GOT3 (cell line): ENCODE measurements around the gene CMIP.
"Not testable (repeated sequence)": the region's sequence is repeated elsewhere in the genome, so short reads cannot be mapped to it uniquely, and the experiment has no call there.

Source experiments
- DNase-seq: peaks from one replicate; lab custom pipeline; 2025; ENCODE audit warnings: mixed read lengths; lab: John Stamatoyannopoulos, UW

CMIP gene

DNA sequence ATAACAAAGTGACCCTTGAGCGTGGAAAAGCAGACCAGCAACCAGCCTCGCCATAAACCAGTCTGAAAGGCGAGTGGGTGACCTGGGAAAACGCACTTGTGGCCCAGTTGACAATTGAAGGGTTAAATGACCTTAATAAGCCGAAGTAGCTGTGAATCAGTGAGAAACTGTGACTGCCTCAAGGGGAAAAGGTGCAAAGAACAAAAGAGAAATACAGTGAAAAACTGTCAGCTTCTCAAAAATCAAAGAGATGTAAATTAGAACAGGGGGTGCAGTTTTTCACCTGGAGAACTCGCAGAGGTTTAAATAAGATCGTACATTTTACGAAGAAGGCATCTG lies 124.1 kb downstream of the CMIP start:
- no peak for DNase-seq

- DNase-seq, result no peak
These were observed 124.9 kb downstream of the CMIP start for GRCh38 chr16:81569361-81570034.

DNA sequence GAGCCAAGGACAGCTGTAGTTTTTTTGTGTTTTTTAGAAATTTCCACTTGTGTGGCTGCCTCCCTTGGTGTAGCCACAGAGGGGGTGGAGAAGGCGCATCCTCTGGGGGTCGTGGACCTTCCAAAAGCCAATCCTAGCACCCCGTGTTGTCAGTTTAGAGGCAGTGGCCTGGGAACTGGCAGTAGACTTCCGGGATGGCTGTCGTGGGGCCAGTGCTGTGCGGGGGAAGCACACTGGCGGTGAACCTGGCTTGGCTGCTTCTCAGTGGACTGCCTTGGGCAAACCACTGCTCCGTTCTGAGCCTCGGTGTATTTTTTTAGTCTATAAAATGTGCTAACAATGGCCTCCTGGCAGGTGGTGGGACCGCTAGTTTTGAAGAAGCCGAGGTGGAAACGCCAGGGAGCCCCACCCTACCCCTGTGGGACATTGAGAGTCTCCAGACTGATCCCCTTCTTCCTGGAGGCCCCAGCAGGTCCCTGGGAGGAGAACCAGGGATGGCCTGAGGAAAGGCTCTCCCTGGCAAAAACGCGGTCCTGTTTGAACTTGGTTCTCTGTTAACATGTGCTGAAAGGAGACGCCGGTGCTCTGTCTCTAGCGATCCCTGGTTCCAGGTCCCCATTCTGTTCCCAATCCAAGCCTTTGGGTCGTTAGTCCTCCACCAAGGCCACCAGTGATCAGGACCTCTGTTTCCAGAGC lies 125.7 kb downstream of the CMIP start:
- DNase-seq, result no peak

DNA sequence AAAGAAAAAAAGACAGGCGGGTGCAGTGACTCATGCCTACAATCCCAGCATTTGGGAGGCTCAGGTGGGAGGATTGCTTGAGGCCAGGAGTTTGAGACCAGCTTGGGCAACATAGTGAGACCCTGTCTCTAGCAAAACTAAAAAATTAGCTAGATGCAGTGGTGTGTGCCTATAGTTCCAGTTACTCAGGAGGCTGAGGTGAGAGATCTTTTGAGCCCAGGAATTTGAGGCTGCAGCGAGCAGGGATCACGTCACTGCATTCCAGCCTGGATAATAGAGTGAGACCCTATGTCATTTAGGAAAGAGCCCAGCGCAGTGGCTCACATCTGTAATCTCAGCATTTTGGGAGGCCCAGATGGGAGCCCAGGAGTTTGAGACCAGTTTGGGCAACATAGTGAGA lies 126.6 kb downstream of the CMIP start:
- DNase-seq, result no peak

DNA sequence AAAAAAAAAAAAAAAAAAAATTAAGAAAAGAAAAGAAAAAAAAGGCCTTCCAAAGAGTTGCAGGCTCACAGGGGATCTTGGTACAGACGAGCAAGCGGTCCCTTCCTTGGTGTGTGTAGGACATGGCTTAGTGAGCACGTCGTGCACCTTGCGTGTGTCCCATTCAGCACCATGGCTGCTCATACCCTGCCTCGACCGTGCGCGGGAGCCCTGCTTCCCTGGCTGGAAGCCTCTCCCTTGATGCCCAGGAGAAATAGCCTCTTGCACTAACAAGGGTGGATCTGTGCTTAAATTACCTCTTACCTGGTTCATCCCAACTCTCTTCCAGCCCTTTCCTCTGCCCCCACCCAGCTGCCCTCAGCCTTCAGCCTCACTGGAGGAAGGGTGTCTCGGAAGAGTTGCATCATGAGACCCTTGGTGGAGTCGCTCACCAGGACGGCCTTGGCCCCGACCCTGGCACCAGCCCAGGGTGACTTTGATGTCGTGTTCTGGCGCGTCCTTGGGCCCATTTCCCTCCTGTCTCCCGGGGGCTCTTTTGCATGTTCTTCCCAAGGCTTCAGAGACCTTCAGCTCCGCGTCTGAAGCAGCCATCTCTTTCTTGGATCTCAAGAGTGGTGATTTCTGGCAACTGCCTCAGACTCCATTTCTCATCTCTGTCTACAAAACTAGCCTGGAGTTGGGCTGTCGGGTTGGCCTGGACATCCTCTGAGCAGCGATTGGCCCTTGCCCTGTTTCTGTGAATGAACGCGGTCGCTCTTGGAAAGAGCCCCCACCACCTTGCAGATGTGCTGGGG lies 127.2 kb downstream of the CMIP start:
- DNase-seq, result no peak

GRCh38 chr16:81572386-81573144 lies 128.0 kb downstream of the CMIP start:
- DNase-seq, result no peak

DNA sequence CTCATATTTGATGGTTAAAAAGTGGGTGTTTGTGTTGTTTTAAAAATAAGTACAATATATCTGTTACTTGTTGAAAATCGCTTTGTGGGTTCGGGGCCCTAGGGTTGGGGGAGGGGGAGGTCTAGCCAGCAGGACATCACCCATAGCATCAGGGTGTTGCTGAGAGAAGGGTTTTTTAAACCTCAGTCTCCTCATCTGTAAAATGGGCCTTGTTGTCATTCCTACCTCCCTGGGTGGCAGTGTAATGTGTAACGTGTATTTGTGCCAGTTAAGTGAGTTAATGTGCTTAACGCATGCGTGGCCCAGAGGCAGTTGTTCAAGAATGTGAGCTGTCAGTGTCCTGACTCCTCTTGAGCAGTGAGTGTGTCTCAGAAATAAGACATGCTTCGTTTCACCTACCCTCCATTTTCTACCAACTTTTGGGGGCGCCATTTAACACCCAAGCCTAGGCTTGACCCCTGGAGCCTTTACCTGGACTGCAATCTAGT lies 129.0 kb downstream of the CMIP start:
- DNase-seq, result no peak

DNA sequence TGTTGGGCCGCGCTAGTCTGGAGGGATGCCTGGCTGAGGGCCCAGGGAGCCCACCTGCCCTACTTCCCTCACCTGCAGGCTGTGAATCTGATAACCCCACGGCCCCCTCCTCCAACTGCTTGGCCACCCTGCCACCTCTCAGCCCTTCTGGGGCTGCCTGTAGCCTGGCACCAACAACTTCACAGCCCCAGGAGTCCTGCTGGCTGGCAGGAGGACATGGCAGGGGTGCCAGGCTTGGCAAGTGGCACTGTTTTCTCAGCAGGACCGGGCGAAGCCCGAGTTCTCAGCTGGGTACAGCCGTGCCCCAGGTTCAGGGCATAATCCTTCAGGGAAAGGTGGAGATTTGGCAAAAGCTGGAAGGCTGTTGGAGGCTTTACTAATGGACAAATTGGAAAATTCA lies 129.6 kb downstream of the CMIP start:
- DNase-seq, result no peak

DNA sequence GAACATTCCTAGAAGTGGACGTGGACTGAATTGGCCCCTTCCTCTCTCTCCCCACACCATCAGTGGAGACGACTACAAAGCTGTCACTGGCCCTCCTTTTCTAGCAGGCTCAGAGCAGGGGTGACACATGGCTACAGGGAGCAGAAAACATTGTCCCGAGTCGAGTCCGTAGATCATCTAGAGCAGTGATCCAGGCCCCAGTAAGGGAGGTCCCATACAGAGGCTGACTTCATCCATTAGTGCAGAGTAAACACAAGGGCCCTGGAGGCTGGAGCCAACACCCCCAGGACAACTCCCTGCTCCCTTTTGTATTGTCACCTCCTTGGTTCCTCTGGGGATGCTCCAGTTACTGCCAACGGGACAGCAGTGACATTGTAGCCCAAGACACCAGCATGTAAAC lies 130.7 kb downstream of the CMIP start:
- no peak for DNase-seq

- no peak for DNase-seq
These were observed 131.2 kb downstream of the CMIP start for GRCh38 chr16:81575834-81576233.

DNA sequence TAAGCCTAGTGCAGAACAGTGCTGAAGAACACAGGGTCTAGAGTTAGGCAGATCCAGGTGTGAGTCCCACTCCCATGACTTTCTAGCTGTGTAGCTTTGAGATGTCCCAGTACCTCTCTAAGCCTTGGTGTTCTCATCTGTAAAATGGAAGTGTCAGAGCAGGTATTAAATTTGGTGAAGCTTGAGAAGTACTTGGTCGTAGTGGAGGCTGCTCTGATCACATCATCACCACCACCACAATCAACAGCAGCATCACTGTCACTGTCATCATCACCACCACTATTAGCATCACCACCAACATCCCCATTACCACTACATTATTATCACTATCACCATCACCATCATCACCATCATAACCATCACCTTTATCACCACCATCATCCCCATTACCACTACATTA lies 132.1 kb downstream of the CMIP start:
- DNase-seq, result no peak

GRCh38 chr16:81577272-81577671 lies 132.7 kb downstream of the CMIP start:
- DNase-seq, result not testable (repeated sequence)

DNA sequence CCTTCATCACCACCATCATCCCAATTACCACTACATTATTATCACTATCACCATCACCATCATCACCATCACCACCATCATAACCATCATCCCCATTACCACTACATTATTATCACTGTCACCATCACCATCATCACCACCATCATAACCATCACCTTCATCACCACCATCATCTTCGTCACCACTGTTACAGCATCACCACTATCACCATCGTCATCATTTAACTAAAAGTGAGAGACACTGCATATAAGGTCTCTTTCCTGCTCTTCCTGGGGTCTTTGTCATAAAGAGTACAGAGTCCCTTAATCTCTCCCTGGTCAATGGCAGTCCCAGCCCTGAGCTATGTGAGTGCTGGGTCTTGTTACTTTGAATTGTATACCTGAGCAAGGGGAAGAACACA lies 133.5 kb downstream of the CMIP start:
- DNase-seq, result no peak

- DNase-seq, result no peak
These were observed 134.2 kb downstream of the CMIP start for GRCh38 chr16:81578636-81579413.

DNA sequence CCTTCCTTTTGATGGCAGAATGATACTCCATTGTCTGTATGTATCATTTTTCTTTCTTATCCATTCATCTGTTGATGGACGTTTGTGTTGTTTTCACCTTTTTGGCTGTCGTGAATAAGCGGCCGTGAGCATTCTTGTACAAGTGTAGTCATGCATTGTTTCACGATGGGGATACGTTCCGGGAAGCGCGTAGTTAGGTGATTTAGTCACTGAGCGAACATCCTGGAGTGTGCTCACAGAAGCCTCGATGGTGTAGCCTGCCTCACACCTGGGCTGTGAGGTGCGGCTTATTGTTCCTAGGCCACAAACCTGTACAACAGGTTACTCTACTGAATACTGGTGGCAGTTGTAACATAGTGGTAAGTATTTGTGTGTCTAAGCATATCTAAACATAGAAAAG lies 136.5 kb downstream of the CMIP start:
- no peak for DNase-seq

DNA sequence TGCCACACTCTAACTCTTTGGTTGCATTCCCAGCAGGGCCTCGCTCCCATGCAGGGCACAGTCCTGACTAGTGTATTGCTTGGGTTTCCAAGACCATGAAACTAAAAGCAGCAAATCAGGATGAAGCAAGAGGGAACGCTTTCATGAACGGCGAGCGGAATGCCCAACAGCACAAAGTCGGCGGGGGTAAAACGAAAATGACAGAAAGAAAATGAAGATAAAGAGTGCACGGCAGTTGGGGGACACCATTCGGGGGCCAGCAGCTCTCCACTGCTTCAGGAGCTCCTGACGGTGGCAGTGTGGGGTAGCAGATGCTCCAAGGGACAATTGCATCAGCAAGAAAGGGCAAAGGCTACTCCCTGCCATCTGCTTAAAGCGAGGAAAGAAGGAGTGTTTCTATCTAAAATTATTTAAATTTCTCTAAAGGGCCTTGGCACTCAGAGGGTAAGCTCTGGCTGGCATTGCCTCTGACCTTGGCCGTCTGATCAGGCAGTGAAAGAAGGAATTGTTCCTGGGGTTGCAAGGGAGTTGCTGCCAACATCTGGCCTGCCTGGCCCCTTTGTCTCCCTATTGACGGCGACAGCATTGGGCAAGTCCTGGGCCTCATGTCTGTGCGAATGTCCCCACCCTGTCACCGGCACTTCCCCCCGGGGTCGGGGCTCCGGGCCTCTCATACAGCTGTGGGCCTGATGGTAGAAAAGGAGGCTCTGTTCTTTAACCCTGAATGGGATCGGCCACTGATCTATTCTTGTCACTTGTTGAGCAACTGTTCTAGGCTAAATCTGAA lies 138.2 kb downstream of the CMIP start:
- no peak for DNase-seq

- DNase-seq, result no peak
These were observed 139.5 kb downstream of the CMIP start for GRCh38 chr16:81583893-81584631.

GRCh38 chr16:81585785-81586184 lies 141.2 kb downstream of the CMIP start:
- DNase-seq, result no peak

DNA sequence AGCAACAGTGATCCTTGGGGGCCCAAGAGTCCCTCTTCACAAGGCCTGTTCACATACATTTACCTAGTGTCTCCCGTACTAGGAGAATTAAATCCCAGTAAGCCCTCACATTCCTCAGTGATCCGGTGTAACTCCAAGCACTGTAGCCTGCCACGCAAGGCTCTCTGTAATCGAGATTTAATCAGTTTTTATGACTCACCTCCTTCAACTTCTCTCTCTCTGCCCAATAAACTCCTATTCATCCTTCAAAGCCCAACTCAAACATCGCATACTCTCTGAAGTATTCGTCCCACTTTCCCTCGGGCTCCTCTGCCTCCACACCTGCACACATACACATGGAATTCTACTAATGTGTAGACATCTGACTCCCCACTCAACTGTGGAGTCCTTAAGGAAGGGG lies 141.8 kb downstream of the CMIP start:
- no peak for DNase-seq
